Keratinocyte (primary cell): Measurements from ENCODE around the gene USP12. TPM values are rescaled to one million over a fixed set of nuclear protein-coding genes. Genes with fewer than 3 reads are reported as not detected.

Experiments
- DNase-seq: peaks from one replicate; pipeline ENCODE4 v3.0.0-alpha.2; 2011; ENCODE audit warnings: low read depth, missing footprints, low spot score
- FAIRE-seq: peaks from 2 replicates; lab custom pipeline; 2011; peaks lifted over from hg19 to GRCh38; lab: Jason Lieb, UNC
- H2AFZ ChIP-seq: 2 replicates; pipeline ENCODE4 v1.6.0; 2012; ENCODE audit warnings: low read length, control low read depth, inconsistent platforms; ENCODE audit not compliant: control insufficient read depth
- H3K27ac ChIP-seq: 2 replicates; pipeline ENCODE4 v1.5.1; 2011; ENCODE audit warnings: low read length; ENCODE audit not compliant: control insufficient read depth, insufficient read depth
- H3K27me3 ChIP-seq: 3 replicates; pipeline ENCODE4 v1.6.0; 2011; ENCODE audit warnings: low read length; ENCODE audit not compliant: control insufficient read depth, insufficient read depth; ENCODE audit errors: extremely low read depth
- H3K36me3 ChIP-seq, 2 experiments: 2 replicates in 1 of 2; 3 replicates in 1 of 2; pipeline ENCODE4 v1.5.1; 2011; ENCODE audit warnings: low read length in 2 of 2, mild to moderate bottlenecking in 1 of 2; ENCODE audit not compliant: control insufficient read depth in 2 of 2, insufficient read depth in 2 of 2; ENCODE audit errors: extremely low read depth in 1 of 2
- H3K4me1 ChIP-seq: 3 replicates; pipeline ENCODE4 v1.5.1; 2011; ENCODE audit warnings: low read length; ENCODE audit not compliant: control insufficient read depth, insufficient read depth; ENCODE audit errors: extremely low read depth
- H3K4me2 ChIP-seq: 3 replicates; pipeline ENCODE4 v1.6.0; 2011; ENCODE audit warnings: low read depth, low read length; ENCODE audit not compliant: control insufficient read depth, insufficient read depth; ENCODE audit errors: extremely low read depth
- H3K4me3 ChIP-seq, 3 experiments: fragments of 200-600 bp in 1 of 3; sonication (generic) in 1 of 3; 2 replicates in 2 of 3; 3 replicates in 1 of 3; pipeline ENCODE4 v1.5.1; 2011 to 2016; ENCODE audit warnings: low read length in 3 of 3, mild to moderate bottlenecking in 3 of 3, control low read depth in 2 of 3, inconsistent platforms in 1 of 3, low read depth in 1 of 3, mixed read lengths in 1 of 3, mixed run types in 1 of 3, moderate library complexity in 1 of 3; ENCODE audit not compliant: control insufficient read depth in 2 of 3, insufficient read depth in 2 of 3; ENCODE audit errors: extremely low read depth in 1 of 3
- H3K79me2 ChIP-seq: 2 replicates; pipeline ENCODE4 v1.6.0; 2012; ENCODE audit warnings: low read length; ENCODE audit not compliant: control insufficient read depth, insufficient read depth
- H3K9ac ChIP-seq: 3 replicates; pipeline ENCODE4 v1.6.0; 2011; ENCODE audit warnings: low read length; ENCODE audit not compliant: control insufficient read depth, insufficient read depth; ENCODE audit errors: extremely low read depth
- H3K9me1 ChIP-seq: 3 replicates; pipeline ENCODE4 v1.6.0; 2011; ENCODE audit warnings: low read length; ENCODE audit not compliant: control insufficient read depth, insufficient read depth; ENCODE audit errors: extremely low read depth
- H3K9me3 ChIP-seq: 2 replicates; pipeline ENCODE4 v1.5.1; 2012; ENCODE audit warnings: low read depth, low read length; ENCODE audit not compliant: control insufficient read depth
- H4K20me1 ChIP-seq: 3 replicates; pipeline ENCODE4 v1.6.0; 2011; ENCODE audit warnings: low read length; ENCODE audit not compliant: control insufficient read depth, insufficient read depth; ENCODE audit errors: extremely low read depth
- CTCF ChIP-seq, 3 experiments: IDR thresholded peaks in 1 of 3; conservative IDR thresholded peaks in 1 of 3; optimal IDR thresholded peaks in 1 of 3; 2 replicates in 2 of 3; 3 replicates in 1 of 3; pipeline versions ENCODE3 to v1.5.1; 2011; ENCODE audit warnings: low read length in 3 of 3, mild to moderate bottlenecking in 3 of 3, moderate library complexity in 2 of 3, control low read depth in 1 of 3, inconsistent platforms in 1 of 3; ENCODE audit not compliant: insufficient read depth in 2 of 3; ENCODE audit errors: extremely low read depth in 1 of 3
- EZH2 ChIP-seq: IDR thresholded peaks from one replicate; pipeline ENCODE4 v1.6.1; 2012; ENCODE audit warnings: inconsistent platforms, mild to moderate bottlenecking, low read length, moderate library complexity
- dilution Hi-C: fragments of 300-500 bp; cut with MboI; formaldehyde crosslinking; loops from one replicate; pipeline ENCODE4 v1.7.0; 2020; ENCODE audit warnings: low sequenced_read_pairs; ENCODE audit not compliant: extremely low pct_ligation_motif_present
- polyA plus RNA-seq, 5 experiments: library from polyadenylated mRNA; depleted of rRNA in 3 of 5; stranded (reverse) in 3 of 5; stranded (forward) in 1 of 5; unstranded in 1 of 5; fragments of >200 nt; gene quantifications; 1 replicate in 1 of 5; 2 replicates in 3 of 5; 3 replicates in 1 of 5; pipeline versions ENCODE4 v1.2.1 to v1.2.3, GENCODE V29; 2011 to 2012; ENCODE audit warnings: missing spikeins in 2 of 5, low read depth in 1 of 5, low replicate concordance in 1 of 5

The USP12 gene
- polyA plus RNA-seq, 1 donor (not counting 4 experiments of a cell fraction or from before 2014, with no cell fraction given): 20.7 TPM

- dilution Hi-C loops: no loop called here
Measured at GRCh38 chr13:27130223-27130978, 41.2 kb downstream of the USP12 start.

GRCh38 chr13:27128825-27129627 lies 42.6 kb downstream of the USP12 start:
- Histone ChIP-seq H3K4me2 (no peak overlapping the region), H4K20me1 (peaks cover 2% of the 10 kb centered on the region)
- dilution Hi-C loops: no loop called here

More at GRCh38 chr13:27130223-27130978, 41.2 kb downstream of the USP12 start:
- DNase-seq: no peak
- Histone ChIP-seq H3K4me2 (peak overlapping the region; percentile 20), H4K20me1 (peaks cover 2% of the 10 kb centered on the region), H3K27ac (peak overlapping the region; percentile 63), H3K4me1 (peaks cover 37% of the 10 kb centered on the region), H3K79me2 (peaks cover 80% of the 10 kb centered on the region), H3K9me1 (no peaks in the 10 kb centered on the region), H2AFZ (no peak overlapping the region), H3K4me3 (no peak overlapping the region), H3K9me3 (peaks cover 2% of the 10 kb centered on the region), H3K9ac (no peak overlapping the region), H3K36me3 (peaks cover 0 to 6% of the 10 kb centered on the region in 2 experiments), H3K27me3 (no peaks in the 10 kb centered on the region)
- no peak for FAIRE-seq
- no peak for TF ChIP-seq EZH2
- no peak for TF ChIP-seq CTCF (optimal IDR thresholded peaks at IDR 0.05 in 1 of 3, IDR thresholded peaks at IDR 0.05 in 1 of 3, conservative IDR thresholded peaks at IDR 0.05 in 1 of 3; ENCODE audit: extremely low read depth in 1 of 3, insufficient read depth in 2 of 3, low read length in 3 of 3)

More at GRCh38 chr13:27128825-27129627, 42.6 kb downstream of the USP12 start:
- no peak for FAIRE-seq
- no peak overlapping the region for H3K27ac ChIP-seq
- no peak for TF ChIP-seq CTCF (optimal IDR thresholded peaks at IDR 0.05 in 1 of 3, IDR thresholded peaks at IDR 0.05 in 1 of 3, conservative IDR thresholded peaks at IDR 0.05 in 1 of 3; ENCODE audit: extremely low read depth in 1 of 3, insufficient read depth in 2 of 3, low read length in 3 of 3)
- TF ChIP-seq EZH2: no peak
- H3K9me3 ChIP-seq: peaks cover 2% of the 10 kb centered on the region
- H3K27me3 ChIP-seq: no peaks in the 10 kb centered on the region
- H3K79me2 ChIP-seq: peaks cover 76% of the 10 kb centered on the region
- H3K4me1 ChIP-seq: peaks cover 44% of the 10 kb centered on the region
- no peaks in the 10 kb centered on the region for H3K9me1 ChIP-seq
- no peak overlapping the region for H2AFZ ChIP-seq
- no peak overlapping the region for H3K9ac ChIP-seq
- no peak overlapping the region for H3K4me3 ChIP-seq
- DNase-seq: no peak
- H3K36me3 ChIP-seq: peaks cover 0 to 6% of the 10 kb centered on the region in 2 experiments
